CD4-positive, alpha-beta T cell treated with Interleukin-15 for 1 hour (primary cell): ENCODE measurements around the gene GRID1.
"Not testable (repeated sequence)": the region's sequence is repeated elsewhere in the genome, so short reads cannot be mapped to it uniquely, and the experiment has no call there.

Experiments used
- DNase-seq: peaks from one replicate; pipeline ENCODE4 v3.0.0-alpha.2; 2020

GRID1 gene

DNA sequence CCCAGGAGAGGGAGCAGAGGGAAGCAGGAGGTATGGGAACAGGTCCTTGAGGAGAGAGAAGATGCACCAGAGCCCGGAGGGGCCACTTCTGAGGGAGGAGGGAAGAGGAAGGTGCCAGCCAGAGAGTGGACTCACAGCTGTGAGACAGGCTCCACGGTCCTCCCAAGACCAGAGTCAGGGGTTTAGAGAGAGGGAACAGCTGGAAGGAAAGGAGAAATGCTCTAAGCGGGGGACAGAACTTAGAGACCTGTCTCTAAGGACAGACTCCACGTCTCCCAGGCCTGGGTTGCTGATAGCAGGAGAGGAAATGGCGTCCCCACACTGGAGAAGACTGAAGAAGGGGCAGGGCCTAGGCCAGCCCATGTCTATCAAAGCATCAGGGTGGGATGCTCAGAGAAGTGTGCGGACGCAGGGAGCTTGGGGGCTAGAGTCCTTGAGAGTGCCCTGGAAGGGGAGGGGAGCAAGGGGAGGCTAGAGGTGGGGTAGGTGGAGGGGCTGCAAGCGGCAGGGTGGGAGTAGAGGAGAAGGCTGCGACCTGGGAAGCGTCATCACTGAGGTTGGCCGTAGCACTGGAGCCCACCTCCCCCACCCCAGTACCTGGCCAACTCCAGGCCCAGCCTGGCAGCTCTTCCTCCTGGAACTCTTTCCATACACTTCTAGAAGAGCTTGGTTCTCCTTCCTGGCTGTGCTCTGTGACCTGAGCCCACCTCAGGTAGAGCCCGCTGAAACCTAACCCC, 25.6 kb upstream of the GRID1 start:
- no peak for DNase-seq

DNA sequence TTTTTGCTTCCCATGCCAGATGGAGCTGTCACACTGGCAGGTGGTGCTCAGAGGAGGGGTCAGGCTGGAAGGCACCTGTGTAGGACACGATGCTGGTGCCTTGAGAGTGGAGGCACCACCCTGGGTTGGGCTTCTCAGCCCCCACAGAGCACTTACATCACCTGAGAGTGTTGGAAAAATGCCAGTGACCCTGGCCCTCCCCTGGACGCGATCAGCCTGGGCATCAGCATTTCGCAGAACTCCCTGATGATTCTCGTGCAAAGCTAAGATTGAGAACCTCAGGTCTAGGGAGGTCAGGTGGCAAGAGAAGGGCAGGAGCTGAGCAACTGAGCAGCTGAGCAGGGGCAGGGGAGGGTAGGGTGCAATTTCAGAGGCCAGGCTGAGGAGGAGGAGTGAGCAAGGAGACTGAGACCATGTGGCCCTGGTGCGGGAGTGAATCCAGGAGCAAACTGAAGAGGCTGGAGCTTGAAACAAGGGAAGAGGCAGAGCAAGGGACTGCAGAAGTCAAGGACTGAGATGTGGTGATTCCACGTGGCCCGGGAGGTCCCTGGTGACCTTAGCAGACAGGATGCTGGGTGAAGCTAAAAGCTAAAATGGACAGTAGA, 24.7 kb upstream of the GRID1 start:
- DNase-seq: no peak

DNA sequence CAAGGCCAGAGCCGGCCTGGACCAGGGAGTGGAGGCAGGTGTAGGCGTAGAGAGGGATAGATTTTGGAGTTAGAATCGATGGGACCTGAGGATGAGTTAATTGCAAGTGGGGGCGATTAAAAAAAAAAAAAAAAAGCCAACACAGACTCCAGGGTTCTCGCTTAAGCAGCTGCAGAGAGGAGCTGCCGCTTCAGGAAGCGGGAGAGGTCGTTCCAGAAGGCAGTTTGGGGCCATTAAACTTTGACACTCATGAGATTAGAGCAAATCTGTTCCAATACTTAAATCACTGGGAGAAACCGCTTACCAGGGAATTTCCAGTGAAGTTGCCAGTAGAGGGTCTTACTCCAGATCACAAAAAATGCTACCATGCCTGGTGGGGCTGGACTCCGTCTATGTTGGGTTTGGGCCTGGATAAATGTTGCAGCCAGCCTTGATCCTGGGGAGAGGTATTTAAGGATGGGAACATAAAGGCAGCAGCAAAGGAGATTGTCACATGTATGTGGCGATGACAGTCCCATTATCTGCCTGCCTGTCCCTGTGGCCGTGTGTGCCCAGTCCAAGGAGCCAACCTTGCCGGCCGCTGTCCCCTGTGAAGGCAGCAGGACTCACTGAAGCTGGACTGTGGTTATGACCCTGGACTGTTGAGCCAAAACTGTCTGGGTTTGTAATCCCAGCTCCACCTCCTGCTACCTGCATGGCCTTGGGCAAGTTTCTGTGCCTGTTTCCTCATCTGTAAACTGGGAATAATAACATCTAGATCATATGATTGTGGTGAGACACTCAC, 23.9 kb upstream of the GRID1 start:
- DNase-seq: no peak

DNA sequence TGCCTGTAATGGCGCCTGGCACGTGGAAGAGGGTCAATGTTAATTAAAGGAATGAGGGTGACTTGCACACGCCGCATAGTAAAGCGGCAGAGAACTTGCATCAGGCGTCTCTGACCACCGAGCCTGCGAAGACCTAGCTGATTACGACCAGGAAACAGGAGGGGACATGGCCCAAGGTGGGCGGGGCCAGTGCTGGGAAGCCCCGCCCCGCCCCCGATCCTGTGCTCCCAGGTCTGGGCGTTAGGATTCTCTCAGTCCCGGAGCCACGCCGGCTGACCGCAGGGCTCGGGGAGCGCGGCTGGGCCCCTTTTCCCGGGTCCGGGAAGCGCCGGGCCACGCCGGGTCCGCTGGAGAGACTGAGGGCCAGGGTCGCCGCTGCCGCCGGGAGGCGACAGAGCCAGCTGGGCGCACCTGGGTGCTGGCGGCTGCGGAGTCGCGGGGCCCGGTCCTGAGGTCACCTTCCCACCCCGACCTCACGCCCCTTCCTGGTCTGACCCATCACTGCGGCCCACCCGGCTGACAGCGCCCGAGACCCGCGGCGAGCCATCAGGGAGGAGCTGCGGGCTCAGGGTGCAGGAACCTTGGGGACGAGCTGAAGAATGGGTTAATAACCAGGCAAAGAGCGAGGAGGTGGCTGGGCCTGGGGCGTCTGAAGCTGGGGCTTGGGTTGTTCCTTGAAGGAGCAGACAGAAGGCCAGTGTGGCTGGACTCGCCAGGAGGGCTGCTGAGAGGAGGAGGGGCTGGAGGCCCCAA, 23.0 kb upstream of the GRID1 start:
- no peak for DNase-seq

DNA sequence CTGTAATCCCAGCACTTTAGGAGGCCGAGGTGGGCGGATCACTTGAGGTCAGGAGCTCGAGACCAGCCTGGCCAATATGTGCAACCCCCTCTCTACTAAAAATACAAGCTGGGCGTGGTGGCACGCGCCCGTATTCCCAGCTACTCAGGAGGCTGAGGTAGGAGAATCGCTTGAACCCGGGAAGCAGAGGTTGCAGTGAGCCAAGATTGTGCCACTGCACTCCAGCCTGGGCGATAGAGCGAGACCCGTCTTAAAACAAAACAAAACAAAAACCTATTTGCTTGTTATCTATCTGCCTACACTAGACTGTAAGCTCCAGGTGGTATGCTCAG, 22.5 kb upstream of the GRID1 start:
- not testable (repeated sequence) for DNase-seq

DNA sequence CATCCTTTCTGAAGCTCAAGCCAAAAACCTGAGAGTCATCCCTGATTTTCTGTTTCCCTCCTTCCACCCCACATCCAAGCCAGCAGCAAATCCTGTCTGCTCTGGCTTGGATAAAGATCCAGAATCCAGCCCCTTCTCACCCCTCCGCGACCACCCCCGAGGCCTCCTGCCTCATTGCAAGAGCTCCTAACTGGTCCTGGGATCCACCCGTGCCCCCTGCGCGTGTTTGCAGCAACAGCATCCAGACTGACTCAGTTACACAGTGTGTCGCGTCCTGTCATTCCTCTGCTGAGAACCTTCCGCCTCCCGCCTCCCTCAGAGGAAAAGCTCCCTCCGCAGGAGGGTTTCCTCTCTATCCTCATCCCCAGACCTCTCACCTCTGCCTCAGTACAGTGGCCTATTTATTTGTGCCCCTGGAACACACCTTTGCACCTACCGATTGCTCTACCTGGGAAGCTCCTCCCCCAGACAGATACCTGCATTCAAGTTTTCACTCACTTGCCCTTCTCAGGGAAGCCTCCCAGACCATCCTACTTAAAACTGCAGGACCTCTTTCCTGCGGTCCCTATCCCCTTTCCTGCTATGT, 21.6 kb upstream of the GRID1 start:
- no peak for DNase-seq

DNA sequence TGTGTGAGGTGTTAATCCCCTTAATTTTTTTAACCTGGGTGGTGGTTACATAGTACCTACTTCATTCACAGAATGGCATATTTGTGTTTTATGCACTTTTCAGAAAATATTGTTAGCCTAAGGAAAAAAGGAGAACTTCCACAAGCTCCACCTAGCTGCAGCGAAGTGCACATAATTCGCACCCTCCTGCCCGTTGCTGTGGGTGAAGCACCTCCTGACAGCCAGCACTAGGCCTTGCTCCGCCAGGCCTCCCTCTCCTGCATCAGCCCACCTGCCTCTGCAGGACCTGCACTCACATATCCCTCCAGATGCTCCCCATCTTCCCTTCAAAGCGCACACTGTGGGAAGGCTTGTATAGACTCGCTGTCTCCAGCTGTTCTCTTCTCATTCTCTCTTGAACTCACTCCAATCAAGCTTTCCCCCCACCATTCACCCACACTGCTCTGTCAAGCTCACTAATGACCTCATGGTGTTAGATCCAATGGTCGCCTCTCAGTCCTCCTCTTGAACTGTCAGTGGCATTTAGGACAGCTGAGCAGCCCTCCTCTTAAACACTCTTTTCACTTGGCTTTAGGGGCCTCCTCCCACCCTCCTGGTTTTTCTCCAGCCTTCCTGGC, 20.7 kb upstream of the GRID1 start:
- no peak for DNase-seq

DNA sequence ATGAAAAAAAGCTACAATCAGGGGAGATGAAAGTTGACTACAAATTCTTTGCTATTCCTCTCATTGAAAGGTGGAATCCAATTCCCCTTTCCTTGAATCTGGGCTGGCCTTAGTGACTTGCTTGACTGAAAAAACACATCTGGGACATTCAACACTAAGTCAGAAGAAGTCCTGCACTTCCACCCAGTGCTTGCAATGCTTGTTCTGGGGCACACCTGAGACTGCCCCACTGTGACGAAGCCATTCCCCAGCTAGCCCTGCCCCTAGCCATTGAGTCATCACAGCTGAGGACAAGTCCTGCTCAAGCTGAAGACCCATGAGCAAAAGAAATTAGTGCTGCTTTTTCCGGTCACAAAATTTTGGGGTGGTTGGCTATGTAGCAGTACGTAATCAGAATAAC, 19.2 kb upstream of the GRID1 start:
- no peak for DNase-seq

DNA sequence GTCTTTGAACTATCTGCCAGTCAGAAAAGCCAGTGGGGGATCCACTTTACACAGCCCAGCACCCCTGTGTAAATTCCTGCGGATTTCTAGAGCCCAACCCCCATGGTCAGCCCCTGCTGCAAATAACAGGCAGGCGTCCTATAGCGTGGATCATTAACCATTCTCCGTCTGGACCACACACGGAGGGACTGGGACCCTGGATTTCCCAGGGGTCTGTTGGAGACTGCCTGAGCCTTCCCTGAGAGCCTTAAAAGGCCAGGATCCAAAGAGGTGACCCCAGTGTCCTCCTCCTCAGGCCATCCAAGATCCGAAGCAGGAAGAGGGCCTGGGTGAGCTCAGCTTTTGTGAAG, 11.2 kb upstream of the GRID1 start:
- DNase-seq: no peak

DNA sequence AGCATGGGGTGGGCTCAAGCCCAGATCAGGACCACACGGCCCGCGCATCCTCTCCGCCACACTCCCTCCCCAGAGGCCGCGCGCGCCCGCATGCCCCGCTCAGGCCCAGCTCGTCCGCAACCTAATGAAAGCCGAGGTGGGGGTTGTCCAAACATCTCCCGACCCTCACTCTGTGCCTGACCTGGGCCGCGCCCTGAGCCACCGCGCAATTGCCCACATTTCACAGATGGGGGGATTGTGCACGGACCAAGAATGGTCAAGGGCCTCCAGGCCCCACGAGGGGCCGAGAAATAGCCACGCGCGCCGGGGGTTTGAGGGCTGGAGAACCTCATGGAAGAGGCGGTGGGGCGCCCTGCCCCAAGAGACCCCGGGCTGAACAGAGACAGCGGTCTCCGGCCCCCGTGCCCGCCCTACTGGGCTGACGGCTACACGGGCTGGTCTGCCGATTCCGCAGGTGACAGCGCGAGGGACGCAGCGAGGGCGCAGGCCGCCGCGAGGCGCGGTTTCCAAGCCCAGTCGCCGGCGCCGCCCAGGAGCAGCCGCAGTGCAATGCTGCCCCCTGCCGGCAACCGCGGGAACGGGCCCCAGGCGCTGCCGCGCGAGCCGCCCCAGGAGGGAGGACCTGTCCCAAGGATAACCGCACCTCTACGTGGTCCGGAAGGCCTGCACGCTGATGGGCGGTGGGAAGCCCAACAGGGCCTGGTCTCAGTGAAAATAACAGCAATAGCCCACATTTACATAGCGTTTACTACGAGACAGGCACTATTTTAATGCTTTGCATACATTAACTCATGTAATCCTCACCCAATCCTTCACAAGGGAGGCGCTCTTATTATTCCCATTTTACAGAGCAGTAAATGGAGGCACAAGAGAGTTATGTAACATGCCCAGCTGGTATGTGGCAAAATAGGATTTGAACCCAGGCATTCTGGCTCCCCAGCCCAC, 10.5 kb upstream of the GRID1 start:
- peak; percentile 71 for DNase-seq

DNA sequence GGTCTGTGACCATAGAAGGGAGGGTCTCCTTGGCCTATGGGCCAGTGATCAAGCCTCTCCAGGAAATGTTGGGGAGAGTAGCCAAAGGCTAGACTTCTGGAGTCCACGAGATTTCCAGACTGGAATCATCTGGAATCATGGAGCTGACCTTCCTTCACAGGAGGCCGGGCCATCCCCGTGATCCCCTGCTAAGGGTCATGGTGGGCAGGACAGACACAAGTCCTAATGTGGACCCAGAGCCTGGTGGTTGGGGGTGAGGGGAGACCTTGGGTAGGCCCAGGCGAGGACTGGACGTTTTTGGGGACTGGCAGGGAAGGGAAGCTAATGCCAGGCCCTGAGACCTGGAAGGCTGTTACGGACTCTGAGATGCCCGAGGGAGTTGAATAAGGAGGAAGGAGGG, 9.8 kb upstream of the GRID1 start:
- DNase-seq: no peak

DNA sequence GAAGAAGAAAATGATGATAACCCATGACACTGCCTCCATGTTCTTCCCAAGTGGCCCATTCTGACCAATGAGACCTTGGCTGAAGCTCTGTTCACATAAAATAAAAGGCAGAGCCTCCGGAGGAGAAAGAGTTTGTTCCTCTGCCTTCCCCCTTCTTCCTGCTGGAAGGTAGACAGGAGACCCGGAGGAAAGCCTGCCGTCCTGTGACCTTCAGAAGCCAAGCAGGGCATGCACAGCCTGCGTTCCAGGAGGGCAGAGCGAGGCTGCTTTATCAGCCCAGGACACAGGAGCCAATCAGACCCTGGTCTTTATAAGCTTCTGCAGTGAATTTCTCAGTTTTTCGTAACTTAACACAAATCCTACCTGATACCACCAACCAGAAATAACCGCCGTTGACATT, 8.6 kb upstream of the GRID1 start:
- DNase-seq: no peak

DNA sequence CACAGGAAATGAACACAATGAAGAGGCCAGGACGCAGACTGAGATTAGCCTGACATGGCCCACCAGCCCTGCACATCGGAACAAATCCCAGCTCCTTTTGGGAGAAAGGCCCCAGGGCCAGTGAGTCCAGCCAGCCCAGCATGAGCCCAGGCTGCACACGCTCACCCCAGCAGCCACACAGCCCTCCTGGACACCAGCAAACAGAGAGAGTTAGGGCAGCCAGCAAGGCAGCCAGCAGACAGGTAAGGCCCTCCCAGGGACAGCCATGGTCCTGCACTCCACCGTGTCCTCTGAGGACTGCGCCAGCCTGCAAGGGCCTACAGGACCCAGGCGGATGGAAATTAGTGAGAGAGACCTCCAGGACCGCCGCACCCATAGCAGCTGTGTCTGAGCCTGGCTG, 8.1 kb upstream of the GRID1 start:
- no peak for DNase-seq

DNA sequence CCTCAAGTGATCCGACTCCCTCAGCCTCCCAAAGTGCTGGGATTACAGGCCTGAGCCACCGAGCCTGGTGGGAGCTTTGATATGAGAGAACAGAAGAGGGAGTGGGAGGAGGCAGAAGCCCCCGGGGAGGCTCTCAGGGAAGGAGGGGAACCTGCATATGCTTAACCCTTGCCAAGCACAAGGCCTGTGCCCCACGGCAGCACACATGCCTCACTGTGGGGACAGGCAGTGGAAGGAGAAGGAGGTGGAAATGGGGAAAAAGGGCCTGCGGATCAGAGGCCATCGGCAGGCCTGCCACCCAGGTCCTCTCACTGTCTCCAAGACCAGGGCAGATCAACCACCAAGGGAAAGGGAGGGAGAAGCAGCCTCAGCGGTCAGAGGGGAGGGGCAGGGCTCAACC, 7.2 kb upstream of the GRID1 start:
- no peak for DNase-seq

DNA sequence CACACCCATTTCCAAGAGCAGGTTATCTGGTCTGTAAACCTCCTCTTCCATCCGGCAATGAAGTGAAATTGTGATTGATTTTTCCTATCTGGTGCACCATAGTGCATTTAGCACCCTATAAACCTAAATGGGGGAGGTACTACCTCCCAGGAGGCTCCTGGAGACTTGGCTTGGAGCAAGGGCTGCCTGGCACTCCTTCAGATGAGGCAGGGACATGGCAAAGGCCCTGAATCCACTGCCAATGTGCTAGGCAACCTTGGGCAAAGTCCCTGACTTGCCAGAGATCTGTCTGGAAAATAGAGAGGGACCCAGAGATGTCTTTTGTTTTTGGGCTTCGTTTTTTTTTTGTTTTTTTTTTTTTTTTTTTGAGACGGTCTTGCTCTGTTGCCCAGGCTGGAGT, 6.7 kb upstream of the GRID1 start:
- DNase-seq: no peak

DNA sequence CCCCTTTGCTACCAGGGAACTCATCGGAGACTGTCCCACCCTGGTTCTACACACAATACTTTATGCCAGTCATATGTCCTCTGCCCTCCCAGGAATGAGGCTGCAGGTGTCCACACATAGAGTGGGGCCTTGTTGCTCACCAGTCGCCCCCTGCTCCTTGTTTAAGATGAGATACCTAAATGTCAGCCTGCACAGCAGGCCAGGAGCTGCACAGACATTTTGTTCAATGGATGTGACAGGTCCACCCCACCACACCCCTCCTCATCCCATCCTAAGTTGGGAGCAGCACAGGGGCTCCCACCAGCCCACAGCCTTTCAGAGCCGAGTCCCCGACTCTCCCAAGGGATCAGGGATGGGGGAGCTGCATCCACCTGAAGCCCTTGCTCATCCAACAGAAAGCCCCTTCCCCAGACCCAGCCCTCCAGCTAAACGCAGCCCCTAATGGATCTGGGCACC, 6.2 kb upstream of the GRID1 start:
- DNase-seq: no peak

DNA sequence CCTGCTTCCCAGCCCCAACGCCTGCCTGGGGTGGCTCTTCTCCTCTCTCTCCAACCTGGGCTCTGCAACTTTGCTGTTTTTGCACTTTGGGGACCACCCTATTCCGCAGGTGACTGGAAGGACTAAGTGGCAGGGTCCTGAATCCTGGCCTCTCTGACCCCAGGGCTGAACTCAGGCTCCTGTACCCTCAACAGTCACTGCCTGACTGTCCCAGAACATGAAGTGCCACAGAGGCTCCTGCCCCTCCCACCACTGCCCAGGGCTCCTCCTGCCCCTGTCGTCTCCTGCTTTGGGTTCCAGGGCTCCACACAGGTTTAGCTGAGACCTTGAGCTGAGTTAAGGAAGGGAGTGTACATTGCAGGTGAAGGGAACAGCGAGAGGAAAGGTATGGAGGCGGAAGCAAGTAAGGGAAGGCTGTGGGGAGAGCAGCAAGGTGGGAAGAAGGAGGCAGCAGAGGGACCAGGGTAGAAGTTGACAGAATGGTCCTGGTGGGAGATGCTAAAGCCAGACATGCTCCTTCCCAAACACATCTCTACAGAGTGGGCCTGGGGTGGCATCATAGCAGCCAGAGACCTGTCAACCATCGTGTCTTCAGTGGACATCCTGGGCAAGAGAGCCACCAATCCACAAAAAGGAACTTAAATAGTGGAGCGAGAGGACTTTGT, 5.7 kb upstream of the GRID1 start:
- no peak for DNase-seq

DNA sequence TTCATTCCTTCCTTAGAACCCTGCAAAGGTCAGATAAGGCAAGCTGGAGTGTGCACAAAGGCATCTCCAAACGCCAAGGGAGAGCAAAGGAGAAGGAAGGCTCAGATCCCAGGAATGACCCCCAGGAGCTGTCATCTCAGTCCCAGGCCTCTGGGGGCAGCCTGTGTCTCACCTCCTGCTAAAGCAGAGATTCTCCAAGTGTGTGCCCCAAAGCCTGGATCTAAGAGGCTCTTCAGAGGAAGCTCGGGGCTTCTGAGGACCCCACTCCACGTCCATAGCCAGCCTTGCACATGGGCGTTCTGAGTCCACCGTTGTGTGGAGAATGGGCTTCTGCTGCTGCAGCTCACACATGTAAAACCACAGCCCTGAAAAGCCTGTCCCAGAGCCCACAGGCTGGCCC, 5.1 kb upstream of the GRID1 start:
- DNase-seq: no peak

DNA sequence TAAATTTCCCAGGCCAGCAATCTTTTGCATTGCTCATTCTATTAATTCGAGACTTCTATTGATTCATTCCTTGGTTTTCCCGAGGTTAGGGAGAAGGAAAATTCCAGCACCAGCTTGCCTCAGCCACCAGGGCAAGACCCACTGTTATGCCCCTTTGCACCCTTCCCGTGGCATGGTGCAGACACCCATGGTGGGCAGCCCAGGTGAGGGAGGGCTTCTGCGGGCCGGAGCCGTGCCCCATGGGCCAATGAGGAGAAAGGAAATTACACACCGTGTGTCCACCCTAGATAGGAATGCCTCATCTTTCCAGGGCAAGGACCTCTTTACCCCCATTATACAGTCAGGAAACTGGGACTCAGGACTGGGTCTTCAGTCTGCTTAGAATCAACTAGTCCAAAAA, 4.5 kb upstream of the GRID1 start:
- no peak for DNase-seq

DNA sequence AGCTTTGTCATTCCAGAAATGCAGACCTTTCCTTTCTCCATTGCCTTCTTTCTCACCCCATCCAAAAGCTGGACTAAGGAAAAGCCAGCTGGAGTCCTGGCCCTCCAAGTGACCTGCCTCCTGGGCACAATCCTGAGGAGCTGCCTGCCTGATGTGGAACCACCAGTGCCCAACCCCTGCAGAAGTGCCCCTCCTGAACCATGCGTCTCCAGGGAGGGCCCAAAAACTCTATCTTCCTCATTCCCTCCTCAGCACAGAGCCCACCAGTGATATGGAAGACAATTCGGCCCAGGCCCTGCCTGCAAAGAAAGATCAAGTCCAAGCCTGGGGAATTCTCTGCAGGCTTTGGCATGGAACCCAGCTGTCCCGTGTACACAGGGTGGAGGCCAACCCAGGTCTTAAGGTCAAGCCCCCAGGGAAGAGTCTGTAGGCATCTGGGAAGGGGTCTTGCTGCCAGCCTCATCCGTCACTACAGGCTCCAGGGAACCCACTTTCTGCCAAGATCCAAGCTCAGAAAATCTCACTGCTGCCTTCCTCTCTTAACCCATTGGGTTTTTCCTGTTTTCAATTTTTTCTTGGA, 3.5 kb upstream of the GRID1 start:
- DNase-seq: no peak

DNA sequence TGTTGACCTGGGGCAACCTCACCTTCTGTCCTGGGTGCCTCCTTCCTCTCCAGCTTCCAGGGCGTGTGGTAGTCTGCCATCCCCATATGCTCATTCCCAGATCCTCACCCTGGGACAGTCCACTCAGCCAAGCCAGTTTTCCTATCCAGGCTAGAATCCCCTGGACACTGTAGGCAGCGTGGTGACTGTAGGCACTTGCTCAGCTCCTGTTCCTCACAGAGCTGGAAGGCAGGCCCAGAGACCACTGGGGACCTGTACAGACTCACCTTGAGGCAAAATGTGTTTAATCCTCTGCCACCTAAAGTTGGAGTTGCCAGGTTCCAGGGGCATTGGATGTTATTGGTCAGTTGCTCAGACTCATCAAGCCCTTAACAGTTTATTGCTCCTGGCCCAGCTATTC, 2.4 kb upstream of the GRID1 start:
- peak; percentile 9 for DNase-seq
